ENCODE measurements around the gene IQUB.
A peak's percentile ranks its signal among the peaks of the same experiment; 100 is the strongest.

Gene IQUB

GRCh38 chr7:123573341-123573740, 38.9 kb upstream of the IQUB start:
- TF ChIP-seq, protein P1, sequence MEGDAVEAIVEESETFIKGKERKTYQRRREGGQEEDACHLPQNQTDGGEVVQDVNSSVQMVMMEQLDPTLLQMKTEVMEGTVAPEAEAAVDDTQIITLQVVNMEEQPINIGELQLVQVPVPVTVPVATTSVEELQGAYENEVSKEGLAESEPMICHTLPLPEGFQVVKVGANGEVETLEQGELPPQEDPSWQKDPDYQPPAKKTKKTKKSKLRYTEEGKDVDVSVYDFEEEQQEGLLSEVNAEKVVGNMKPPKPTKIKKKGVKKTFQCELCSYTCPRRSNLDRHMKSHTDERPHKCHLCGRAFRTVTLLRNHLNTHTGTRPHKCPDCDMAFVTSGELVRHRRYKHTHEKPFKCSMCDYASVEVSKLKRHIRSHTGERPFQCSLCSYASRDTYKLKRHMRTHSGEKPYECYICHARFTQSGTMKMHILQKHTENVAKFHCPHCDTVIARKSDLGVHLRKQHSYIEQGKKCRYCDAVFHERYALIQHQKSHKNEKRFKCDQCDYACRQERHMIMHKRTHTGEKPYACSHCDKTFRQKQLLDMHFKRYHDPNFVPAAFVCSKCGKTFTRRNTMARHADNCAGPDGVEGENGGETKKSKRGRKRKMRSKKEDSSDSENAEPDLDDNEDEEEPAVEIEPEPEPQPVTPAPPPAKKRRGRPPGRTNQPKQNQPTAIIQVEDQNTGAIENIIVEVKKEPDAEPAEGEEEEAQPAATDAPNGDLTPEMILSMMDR (IDR thresholded peaks at IDR 0.05), result no peak
- no peak for TF ChIP-seq ZFX (IDR thresholded peaks at IDR 0.05; ENCODE audit: borderline replicate concordance)
- no peak overlapping the region for H3K27ac ChIP-seq

GRCh38 chr7:123571684-123572083, 37.3 kb upstream of the IQUB start:
- TF ChIP-seq, protein P1 (IDR thresholded peaks at IDR 0.05), result no peak
- no peak for TF ChIP-seq ZFX (IDR thresholded peaks at IDR 0.05; ENCODE audit: borderline replicate concordance)
- no peak overlapping the region for H3K27ac ChIP-seq

- TF ChIP-seq, protein P1 (IDR thresholded peaks at IDR 0.05), result no peak
- no peak for TF ChIP-seq ZFX (IDR thresholded peaks at IDR 0.05; ENCODE audit: borderline replicate concordance)
- H3K27ac ChIP-seq, result no peak overlapping the region
Measured at GRCh38 chr7:123571187-123571586, 36.8 kb upstream of the IQUB start.

DNA sequence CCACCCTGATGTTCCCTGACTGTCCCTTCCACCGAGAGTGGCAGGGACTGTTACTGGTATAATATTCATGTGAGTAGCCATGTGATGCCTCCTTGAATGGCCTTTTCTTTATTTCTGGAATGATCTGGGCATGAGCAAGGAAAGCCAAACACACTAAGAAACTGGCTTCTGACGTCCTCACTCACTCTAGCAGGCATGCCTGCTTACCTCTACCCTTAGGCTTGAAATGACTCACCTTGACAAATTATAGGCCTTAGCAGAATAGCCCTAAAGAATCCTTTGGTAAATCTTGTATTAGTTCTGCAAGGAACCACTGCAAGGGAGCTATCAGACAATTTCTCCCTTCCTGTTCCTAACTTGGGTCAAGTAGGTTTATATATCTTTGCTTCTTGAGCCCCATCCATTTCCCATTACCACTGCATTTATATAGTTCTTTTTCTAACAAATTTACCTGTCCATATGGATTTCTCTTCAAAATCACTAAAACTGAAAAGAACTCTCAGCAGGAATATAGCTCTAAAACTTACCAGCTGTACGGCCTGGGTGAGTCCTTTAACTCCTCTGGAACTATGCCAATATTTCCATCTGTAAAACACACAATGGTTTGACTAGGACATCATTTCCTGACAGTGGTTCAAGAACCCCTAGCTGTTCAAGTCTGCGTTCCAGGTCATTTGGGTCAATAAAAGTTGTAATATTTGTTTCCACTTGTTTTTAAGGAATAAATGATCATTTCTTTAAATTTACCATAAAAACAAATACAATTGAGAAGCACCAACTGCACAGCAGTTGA, 36.2 kb upstream of the IQUB start:
- TF ChIP-seq, protein P1 (IDR thresholded peaks at IDR 0.05), result no peak
- TF ChIP-seq ZFX (IDR thresholded peaks at IDR 0.05; ENCODE audit: borderline replicate concordance), result no peak
- no peak overlapping the region for H3K27ac ChIP-seq

DNA sequence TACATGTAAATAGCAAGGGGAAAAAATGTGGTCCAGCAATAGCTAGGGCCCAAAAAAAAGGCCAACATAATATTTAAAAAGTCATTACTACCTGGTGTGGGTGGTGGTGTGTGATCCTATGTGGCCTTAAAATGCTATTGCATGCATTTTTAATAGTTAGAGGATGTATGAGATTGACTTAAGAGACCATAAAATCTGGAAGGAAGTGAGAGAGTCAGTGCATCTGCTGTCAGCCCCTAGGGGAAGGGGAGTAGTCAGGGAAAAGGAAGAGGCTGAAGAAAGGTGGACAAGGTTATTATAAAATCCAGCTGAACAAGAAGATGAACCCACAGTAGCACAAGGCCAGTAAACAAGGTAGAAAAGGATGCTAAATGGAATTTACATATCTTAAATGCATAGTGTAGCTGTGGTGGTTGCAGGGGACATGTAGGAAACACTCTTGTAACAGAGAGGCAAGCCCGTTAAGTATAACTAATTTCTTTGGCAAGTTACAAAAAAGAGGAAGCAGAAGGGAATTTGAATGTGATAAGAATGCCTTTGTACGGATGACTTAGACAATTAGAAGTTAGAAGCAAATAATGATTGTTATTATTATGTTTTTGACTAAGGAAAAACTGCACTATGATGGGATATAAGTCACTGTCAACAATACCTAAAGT, 35.1 kb upstream of the IQUB start:
- no peak overlapping the region for H3K27ac ChIP-seq
- no peak for TF ChIP-seq ZFX (IDR thresholded peaks at IDR 0.05; ENCODE audit: borderline replicate concordance)
- TF ChIP-seq, protein P1 (IDR thresholded peaks at IDR 0.05), result no peak

DNA sequence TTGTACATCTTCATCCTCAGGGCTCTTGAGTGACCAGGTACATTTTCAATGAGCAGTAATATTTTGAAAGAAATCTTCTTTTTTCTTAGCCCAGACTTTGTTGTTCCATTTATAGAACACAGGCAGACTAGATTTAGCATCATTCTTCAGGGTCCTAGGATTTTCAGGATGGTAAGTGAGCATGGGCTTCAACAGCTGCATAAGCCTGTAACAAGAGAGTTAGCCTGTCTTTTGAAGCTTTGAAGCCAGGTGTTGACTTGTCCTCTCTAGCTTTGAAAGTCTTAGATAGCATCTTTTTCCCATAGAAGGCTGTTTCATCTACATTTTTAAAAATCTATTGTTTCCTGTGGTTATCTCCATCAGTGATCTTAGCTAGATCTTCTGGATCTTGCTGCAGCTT, 27.7 kb upstream of the IQUB start:
- TF ChIP-seq, protein P1 (IDR thresholded peaks at IDR 0.05), result no peak
- no peak for TF ChIP-seq ZFX (IDR thresholded peaks at IDR 0.05; ENCODE audit: borderline replicate concordance)
- no peak overlapping the region for H3K27ac ChIP-seq

- peak overlapping the region; percentile 77 for H3K27ac ChIP-seq
- no peak for TF ChIP-seq ZFX (IDR thresholded peaks at IDR 0.05; ENCODE audit: borderline replicate concordance)
- TF ChIP-seq, protein P1 (IDR thresholded peaks at IDR 0.05), result no peak
Measured at GRCh38 chr7:123558289-123558874, 24.0 kb upstream of the IQUB start.

All from 22Rv1 (cell line).